ENCODE data around the gene FEZF2. TPM values are rescaled to one million over a fixed set of nuclear protein-coding genes. Genes with fewer than 3 reads are reported as not detected.

Gene FEZF2
- total and polyA plus RNA-seq, 2 of the 8 experiments (the other 6 are each of a cell fraction or from before 2014, with no cell fraction given) = 0.06 TPM; not detected in 1

- H3K18ac ChIP-seq (ENCODE audit: extremely low read depth, low read length) = no peak overlapping the region
- no peak overlapping the region for H2BK20ac ChIP-seq (ENCODE audit: low read length)
- no peaks in the 10 kb centered on the region for H4K20me1 ChIP-seq (replicated peaks in 1 of 2; ENCODE audit: control insufficient read depth in 1 of 2, insufficient read depth in 2 of 2, low read length in 2 of 2)
- DNase-seq (ENCODE audit: low read depth in 1 of 2, low spot score in 2 of 2) (no peak), FAIRE-seq (no peak)
- no peak overlapping the region for H4K91ac ChIP-seq (replicated peaks; ENCODE audit: insufficient read length, low read length)
- H3K4me1 ChIP-seq (replicated peaks in 1 of 4; ENCODE audit: control insufficient read depth in 3 of 4, insufficient read depth in 4 of 4, low read length in 3 of 4) = no peaks in the 10 kb centered on the region
- no peaks in the 10 kb centered on the region for H3K79me2 ChIP-seq (ENCODE audit: control insufficient read depth in 1 of 2, insufficient read depth in 2 of 2, low read length in 2 of 2)
- H3K23me2 ChIP-seq (ENCODE audit: low read depth, low read length) = no peaks in the 10 kb centered on the region; the same call in 1 of the 2 replicates
- no peak overlapping the region for H3K23ac ChIP-seq (ENCODE audit: insufficient read length)
- no peak overlapping the region for H3K27ac ChIP-seq (ENCODE audit: low read depth, low read length)
- H3K27me3 ChIP-seq (replicated peaks in 1 of 4; ENCODE audit: control insufficient read depth in 3 of 4, extremely low read depth in 1 of 4, insufficient read depth in 3 of 4, low read length in 3 of 4) = peaks cover 0 to 1% (median 0%) of the 10 kb centered on the region in 4 experiments; a peak in 1 of 7 replicates
- no peaks in the 10 kb centered on the region for H3K79me1 ChIP-seq (ENCODE audit: low read depth, low read length)
- no peak overlapping the region for H3K4ac ChIP-seq (replicated peaks; ENCODE audit: insufficient read length, low read depth, low read length)
- WGBS, 2 experiments (ENCODE audit: extremely low coverage in 1 of 2, insufficient coverage in 1 of 2, insufficient read length in 1 of 2, insufficient replicate concordance in 2 of 2, low coverage in 1 of 2, low lambda C conversion rate in 2 of 2, missing lambda C conversion rate in 1 of 2) = 89% methylated on average over 3 of the region's 3 CpGs; no CpG with 5 or more reads in 1 of the 2 experiments
- no peaks in the 10 kb centered on the region for H3K36me3 ChIP-seq (ENCODE audit: control insufficient read depth in 2 of 4, insufficient read depth in 4 of 4, low read length in 3 of 4)
- no peak for TF ChIP-seq JUN (IDR thresholded peaks at IDR 0.05; ENCODE audit: low read depth, low read length)
- no peak for TF ChIP-seq SIRT6 (IDR thresholded peaks at IDR 0.05; ENCODE audit: low read length)
- TF ChIP-seq JUND (IDR thresholded peaks at IDR 0.05; ENCODE audit: low read length) = no peak
- TF ChIP-seq POLR2A (IDR thresholded peaks at IDR 0.05; ENCODE audit: control extremely low read depth in 1 of 2, low read depth in 2 of 2, low read length in 2 of 2) = no peak
- TF ChIP-seq POLR2AphosphoS5 (IDR thresholded peaks at IDR 0.05; ENCODE audit: low read depth, low read length) = no peak
- no peak for TF ChIP-seq ASH2L (IDR thresholded peaks at IDR 0.05; ENCODE audit: low read length)
- H2BK5ac ChIP-seq (ENCODE audit: low read depth, low read length) = no peak overlapping the region
- no peak overlapping the region for H2AK5ac ChIP-seq (ENCODE audit: low read depth, low read length)
- POLR2A ChIA-PET (ENCODE audit: partially characterized antibody) = no interaction called here
- no peaks in the 10 kb centered on the region for H3K9me3 ChIP-seq (ENCODE audit: insufficient read depth in 2 of 2, low read depth in 1 of 2, low read length in 1 of 2)
- H3K14ac ChIP-seq (ENCODE audit: insufficient read length) = no peak overlapping the region
- H4K5ac ChIP-seq (ENCODE audit: insufficient read length, low read depth, low read length) = no peak overlapping the region
- no peak overlapping the region for H2BK120ac ChIP-seq (replicated peaks; ENCODE audit: low read depth, low read length)
- CTCF ChIA-PET (ENCODE audit: partially characterized antibody) = no interaction called here
- no peak overlapping the region for H4K8ac ChIP-seq (ENCODE audit: extremely low read depth, insufficient read depth, low read length)
- no peak overlapping the region for H3K9ac ChIP-seq (replicated peaks in 1 of 4; ENCODE audit: extremely low read depth in 1 of 4, low read depth in 3 of 4, low read length in 3 of 4)
- H3K4me2 ChIP-seq (ENCODE audit: insufficient read depth in 1 of 2, low read depth in 2 of 2, low read length in 2 of 2) = no peak overlapping the region
- H2BK15ac ChIP-seq (ENCODE audit: low read length) = no peak overlapping the region
- no peak overlapping the region for H3K56ac ChIP-seq (replicated peaks; ENCODE audit: insufficient read length, low read depth, low read length)
- H2BK12ac ChIP-seq (ENCODE audit: low read depth, low read length) = no peak overlapping the region
- H2AFZ ChIP-seq (ENCODE audit: low read length) = no peak overlapping the region
- H3K4me3 ChIP-seq (ENCODE audit: extremely low read depth in 1 of 4, insufficient read depth in 2 of 4, low read depth in 3 of 4, low read length in 4 of 4) = no peak overlapping the region
Measured at GRCh38 chr3:62403765-62404164, 30.4 kb upstream of the FEZF2 start.
